Caco-2 (cell line): ENCODE measurements around the gene CACNG3. TPM values are rescaled to one million over a fixed set of nuclear protein-coding genes. Genes with fewer than 3 reads are reported as not detected.

Source experiments
- BruUV-seq: library from RNA; stranded (reverse); fragments of 400-500 nt; replicated peaks from 2 replicates; lab custom pipeline; 2021; lab: Mats Ljungman, UMichigan
- CTCF ChIA-PET: fragments of 300-600 bp; sonication (Branson Sonifier 250); formaldehyde crosslinking; loops from one replicate; lab custom pipeline; 2022; ENCODE audit warnings: antibody characterized with exemption; lab: Charles Lee
- POLR2A ChIA-PET: fragments of 300-600 bp; sonication (Branson Sonifier 250); formaldehyde crosslinking; loops from one replicate; lab custom pipeline; 2022; ENCODE audit warnings: antibody characterized with exemption; lab: Charles Lee
- DNase-seq, 2 experiments: peaks; one replicate each; pipeline versions ENCODE4 v3.0.0 to v3.0.0-alpha.2; 2020 to 2022
- H3K27me3 ChIP-seq: replicated peaks from 2 replicates; pipeline ENCODE4 v1.6.0; 2011; ENCODE audit warnings: low read length; ENCODE audit not compliant: control insufficient read depth, insufficient read depth
- H3K36me3 ChIP-seq: 2 replicates; pipeline ENCODE4 v1.5.1; 2011; ENCODE audit warnings: low read length; ENCODE audit not compliant: control insufficient read depth, insufficient read depth
- H3K4me1 ChIP-seq: fragments of 250-450 bp; sonication (Bioruptor Pico); 2 replicates; pipeline ENCODE4 v1.5.1; 2020; ENCODE audit warnings: mild to moderate bottlenecking
- H3K4me3 ChIP-seq: 2 replicates; pipeline ENCODE4 v1.5.1; 2011; ENCODE audit warnings: low read depth, mild to moderate bottlenecking, control low read depth, low read length
- H3K9me3 ChIP-seq: fragments of 250-450 bp; sonication (Bioruptor Pico); 2 replicates; pipeline ENCODE4 v1.5.1; 2020; ENCODE audit warnings: mild to moderate bottlenecking, moderate library complexity
- H3K27ac Mint-ChIP-seq: one replicate; pipeline ENCODE4 v1.8.0; 2022; ENCODE audit warnings: mixed read lengths; ENCODE audit not compliant: unreplicated experiment
- H3K27me3 Mint-ChIP-seq: one replicate; pipeline ENCODE4 v1.8.0; 2022; ENCODE audit warnings: mixed read lengths; ENCODE audit not compliant: insufficient read depth, unreplicated experiment
- H3K36me3 Mint-ChIP-seq: one replicate; pipeline ENCODE4 v1.8.0; 2022; ENCODE audit warnings: mild to moderate bottlenecking, mixed read lengths; ENCODE audit not compliant: insufficient read depth, unreplicated experiment
- H3K4me1 Mint-ChIP-seq: one replicate; pipeline ENCODE4 v1.8.0; 2022; ENCODE audit warnings: low read depth, mixed read lengths; ENCODE audit not compliant: unreplicated experiment
- H3K4me3 Mint-ChIP-seq: one replicate; pipeline ENCODE4 v1.8.0; 2022; ENCODE audit warnings: mild to moderate bottlenecking, moderate library complexity, mixed read lengths; ENCODE audit not compliant: unreplicated experiment
- H3K9me3 Mint-ChIP-seq: one replicate; pipeline ENCODE4 v1.8.0; 2022; ENCODE audit warnings: mixed read lengths; ENCODE audit not compliant: unreplicated experiment
- intact Hi-C: fragments of 100-400 bp; cut with micrococcal nuclease; formaldehyde crosslinking; loops from one replicate; pipeline ENCODE4 v1.10.0; 2022; ENCODE audit not compliant: unreplicated experiment
- total RNA-seq: library from RNA; stranded (reverse); gene quantifications from 2 replicates; pipeline ENCODE4 v1.2.3, GENCODE V29; 2022
- TF ChIP-seq, protein P1 (sequence below), 2 experiments: fragments of 200-600 bp in 1 of 2; IDR thresholded peaks; 1 replicate in 1 of 2; 2 replicates in 1 of 2; pipeline versions ENCODE4 v1.5.1 to v1.8.0; 2011 to 2022; ENCODE audit warnings: antibody characterized with exemption in 1 of 2, control low read depth in 1 of 2, inconsistent platforms in 1 of 2, low read depth in 1 of 2, low read length in 1 of 2, mild to moderate bottlenecking in 1 of 2, moderate library complexity in 1 of 2; ENCODE audit not compliant: insufficient read depth in 1 of 2, severe bottlenecking in 1 of 2, unreplicated experiment in 1 of 2

CACNG3 gene
- total RNA-seq, 1 experiment from 2014 or later, result not detected

DNA sequence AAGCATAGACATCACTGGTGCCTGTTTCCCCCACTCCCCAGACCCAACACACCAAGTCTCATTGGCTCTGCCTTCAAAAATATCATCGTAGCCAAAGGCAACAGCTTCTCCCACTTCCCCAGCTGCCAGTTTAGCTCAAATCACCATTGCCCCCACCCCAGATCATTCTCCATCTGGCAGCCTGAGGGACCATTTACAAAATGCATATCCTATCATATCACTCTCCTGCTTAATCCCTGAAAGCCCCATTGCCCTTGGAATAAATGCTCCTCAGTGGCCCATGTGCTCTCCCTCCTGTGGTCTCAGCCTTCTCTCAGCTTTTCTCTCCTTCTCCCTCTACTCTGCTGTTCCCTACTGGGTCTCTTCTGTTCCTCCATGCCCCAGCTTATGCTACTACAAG, 68.3 kb downstream of the CACNG3 start:
- H3K4me3 ChIP-seq, result no peak overlapping the region
- H3K9me3 ChIP-seq, result no peaks in the 10 kb centered on the region
- TF ChIP-seq, protein P1, sequence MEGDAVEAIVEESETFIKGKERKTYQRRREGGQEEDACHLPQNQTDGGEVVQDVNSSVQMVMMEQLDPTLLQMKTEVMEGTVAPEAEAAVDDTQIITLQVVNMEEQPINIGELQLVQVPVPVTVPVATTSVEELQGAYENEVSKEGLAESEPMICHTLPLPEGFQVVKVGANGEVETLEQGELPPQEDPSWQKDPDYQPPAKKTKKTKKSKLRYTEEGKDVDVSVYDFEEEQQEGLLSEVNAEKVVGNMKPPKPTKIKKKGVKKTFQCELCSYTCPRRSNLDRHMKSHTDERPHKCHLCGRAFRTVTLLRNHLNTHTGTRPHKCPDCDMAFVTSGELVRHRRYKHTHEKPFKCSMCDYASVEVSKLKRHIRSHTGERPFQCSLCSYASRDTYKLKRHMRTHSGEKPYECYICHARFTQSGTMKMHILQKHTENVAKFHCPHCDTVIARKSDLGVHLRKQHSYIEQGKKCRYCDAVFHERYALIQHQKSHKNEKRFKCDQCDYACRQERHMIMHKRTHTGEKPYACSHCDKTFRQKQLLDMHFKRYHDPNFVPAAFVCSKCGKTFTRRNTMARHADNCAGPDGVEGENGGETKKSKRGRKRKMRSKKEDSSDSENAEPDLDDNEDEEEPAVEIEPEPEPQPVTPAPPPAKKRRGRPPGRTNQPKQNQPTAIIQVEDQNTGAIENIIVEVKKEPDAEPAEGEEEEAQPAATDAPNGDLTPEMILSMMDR (IDR thresholded peaks at IDR 0.05; ENCODE audit: insufficient read depth in 1 of 2, low read depth in 1 of 2, low read length in 1 of 2, severe bottlenecking in 1 of 2, unreplicated experiment in 1 of 2), result no peak
- Mint-ChIP-seq H3K4me1 (no peaks in the 10 kb centered on the region), H3K36me3 (no peaks in the 10 kb centered on the region), H3K27ac (no peak overlapping the region), H3K4me3 (no peak overlapping the region), H3K9me3 (no peaks in the 10 kb centered on the region), H3K27me3 (peaks cover 20% of the 10 kb centered on the region)
- no peak for DNase-seq
- H3K36me3 ChIP-seq, result no peaks in the 10 kb centered on the region
- POLR2A ChIA-PET, result no interaction called here
- no peaks in the 10 kb centered on the region for H3K4me1 ChIP-seq
- no TSS peak for BruUV-seq
- CTCF ChIA-PET, result no interaction called here
- H3K27me3 ChIP-seq, result no peaks in the 10 kb centered on the region
- intact Hi-C loops, result no loop called here

- Histone ChIP-seq H3K27me3 (no peaks in the 10 kb centered on the region), H3K4me1 (no peaks in the 10 kb centered on the region), H3K36me3 (no peaks in the 10 kb centered on the region), H3K4me3 (no peak overlapping the region), H3K9me3 (no peaks in the 10 kb centered on the region)
- Mint-ChIP-seq H3K9me3 (no peaks in the 10 kb centered on the region), H3K27me3 (peaks cover 31% of the 10 kb centered on the region), H3K36me3 (no peaks in the 10 kb centered on the region), H3K4me1 (no peaks in the 10 kb centered on the region), H3K4me3 (no peak overlapping the region), H3K27ac (no peak overlapping the region)
- intact Hi-C loops, result no loop called here
- ChIA-PET POLR2A (no interaction called here), CTCF (no interaction called here)
- TF ChIP-seq, protein P1 (IDR thresholded peaks at IDR 0.05; ENCODE audit: insufficient read depth in 1 of 2, low read depth in 1 of 2, low read length in 1 of 2, severe bottlenecking in 1 of 2, unreplicated experiment in 1 of 2), result no peak
- no peak for DNase-seq
- no TSS peak for BruUV-seq
These were observed 72.8 kb downstream of the CACNG3 start for GRCh38 chr16:24328835-24329452.

DNA sequence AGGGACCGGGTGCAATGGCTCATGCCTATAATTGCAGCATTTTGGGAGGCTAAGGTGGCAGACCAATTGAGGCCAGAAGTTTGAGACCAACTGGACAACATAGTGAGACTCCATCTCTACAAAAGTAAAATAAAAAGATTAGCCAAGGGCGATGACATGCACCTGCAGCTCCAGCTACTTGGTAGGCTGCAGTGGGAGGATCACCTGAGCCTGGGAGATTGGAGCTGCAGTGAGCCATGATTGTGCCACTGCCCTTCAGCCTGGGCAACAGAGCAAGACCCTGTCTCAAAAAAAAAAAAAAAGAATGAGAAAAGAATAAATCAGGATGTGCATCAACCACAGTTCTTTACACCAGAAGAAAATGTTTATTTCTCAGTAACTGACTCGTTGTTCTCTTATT, 76.0 kb downstream of the CACNG3 start:
- CTCF ChIA-PET, result no interaction called here
- intact Hi-C loops, result no loop called here
- no peaks in the 10 kb centered on the region for H3K9me3 ChIP-seq
- no peak overlapping the region for H3K27ac Mint-ChIP-seq
- H3K4me3 Mint-ChIP-seq, result no peak overlapping the region
- H3K36me3 ChIP-seq, result no peaks in the 10 kb centered on the region
- no peaks in the 10 kb centered on the region for H3K4me1 Mint-ChIP-seq
- TF ChIP-seq, protein P1 (IDR thresholded peaks at IDR 0.05; ENCODE audit: insufficient read depth in 1 of 2, low read depth in 1 of 2, low read length in 1 of 2, severe bottlenecking in 1 of 2, unreplicated experiment in 1 of 2), result no peak
- H3K27me3 Mint-ChIP-seq, result peaks cover 22% of the 10 kb centered on the region
- H3K4me1 ChIP-seq, result no peaks in the 10 kb centered on the region
- H3K9me3 Mint-ChIP-seq, result no peaks in the 10 kb centered on the region
- BruUV-seq, result no TSS peak
- no peaks in the 10 kb centered on the region for H3K36me3 Mint-ChIP-seq
- no peaks in the 10 kb centered on the region for H3K27me3 ChIP-seq
- DNase-seq, result no peak
- no peak overlapping the region for H3K4me3 ChIP-seq
- POLR2A ChIA-PET, result no interaction called here
